H9 (cell line): ENCODE data around the gene PON2. TPM values are rescaled to one million over a fixed set of nuclear protein-coding genes. Genes with fewer than 3 reads are reported as not detected.
A peak's percentile ranks its signal among the peaks of the same experiment; 100 is the strongest.

Source experiments
- DNase-seq: peaks from one replicate; pipeline ENCODE4 v3.0.0-alpha.2; 2017
- H2AFZ ChIP-seq: one replicate; pipeline ENCODE4 v1.6.1; 2013; ENCODE audit warnings: mild to moderate bottlenecking, low read length, control low read depth, moderate library complexity
- H2AK5ac ChIP-seq: 2 replicates; pipeline ENCODE4 v1.6.1; 2013; ENCODE audit warnings: low read length, control low read depth, mixed read lengths; ENCODE audit not compliant: insufficient read length
- H2BK120ac ChIP-seq: one replicate; pipeline ENCODE4 v1.6.1; 2013; ENCODE audit warnings: low read depth, mild to moderate bottlenecking, low read length, control low read depth, inconsistent platforms; ENCODE audit not compliant: poor library complexity, severe bottlenecking
- H2BK12ac ChIP-seq: 2 replicates; pipeline ENCODE4 v1.6.1; 2013; ENCODE audit warnings: low read length, control low read depth, mixed read lengths, low read depth; ENCODE audit not compliant: insufficient read length
- H2BK15ac ChIP-seq: 2 replicates; pipeline ENCODE4 v1.6.1; 2013; ENCODE audit warnings: low read depth, low read length, control low read depth
- H2BK20ac ChIP-seq: one replicate; pipeline ENCODE4 v1.6.1; 2013; ENCODE audit warnings: low read depth, mild to moderate bottlenecking, low read length, control low read depth, inconsistent platforms; ENCODE audit not compliant: poor library complexity, severe bottlenecking
- H2BK5ac ChIP-seq: 2 replicates; pipeline ENCODE4 v1.6.1; 2013; ENCODE audit warnings: low read length, control low read depth, mixed read lengths; ENCODE audit not compliant: insufficient read length
- H3K14ac ChIP-seq: 2 replicates; pipeline ENCODE4 v1.6.1; 2013; ENCODE audit warnings: low read length, control low read depth; ENCODE audit not compliant: insufficient read depth
- H3K18ac ChIP-seq: 2 replicates; pipeline ENCODE4 v1.6.1; 2013; ENCODE audit warnings: low read depth, mild to moderate bottlenecking, mixed read lengths, low read length, control low read depth; ENCODE audit not compliant: insufficient read length
- H3K23ac ChIP-seq: 2 replicates; pipeline ENCODE4 v1.6.1; 2013; ENCODE audit warnings: low read length, control low read depth, mixed read lengths, low read depth; ENCODE audit not compliant: insufficient read length
- H3K23me2 ChIP-seq: 2 replicates; pipeline ENCODE4 v1.6.1; 2013; ENCODE audit warnings: low read depth, mild to moderate bottlenecking, mixed read lengths, low read length, control low read depth; ENCODE audit not compliant: insufficient read length, poor library complexity, severe bottlenecking
- H3K27ac ChIP-seq: 2 replicates; pipeline ENCODE4 v1.5.1; 2013; ENCODE audit warnings: low read length, control low read depth, mixed read lengths, low read depth; ENCODE audit not compliant: insufficient read length
- H3K27me3 ChIP-seq: 2 replicates; pipeline ENCODE4 v1.6.1; 2013; ENCODE audit warnings: low read length, control low read depth, inconsistent platforms; ENCODE audit not compliant: insufficient read depth
- H3K4ac ChIP-seq: 2 replicates; pipeline ENCODE4 v1.6.1; 2013; ENCODE audit warnings: low read depth, mild to moderate bottlenecking, control low read depth, inconsistent platforms, low read length, moderate library complexity
- H3K4me1 ChIP-seq: 2 replicates; pipeline ENCODE4 v1.6.1; 2013; ENCODE audit warnings: low read length, control low read depth, inconsistent platforms; ENCODE audit not compliant: insufficient read depth
- H3K4me2 ChIP-seq: 2 replicates; pipeline ENCODE4 v1.6.1; 2013; ENCODE audit warnings: low read length, control low read depth, mixed read lengths; ENCODE audit not compliant: insufficient read length, insufficient read depth
- H3K56ac ChIP-seq: 2 replicates; pipeline ENCODE4 v1.6.1; 2013; ENCODE audit warnings: low read depth, mild to moderate bottlenecking, mixed read lengths, low read length, control low read depth; ENCODE audit not compliant: insufficient read length
- H3K79me1 ChIP-seq: 2 replicates; pipeline ENCODE4 v1.6.1; 2013; ENCODE audit warnings: low read depth, mild to moderate bottlenecking, moderate library complexity, low read length, control low read depth, inconsistent platforms; ENCODE audit not compliant: insufficient read depth, poor library complexity, severe bottlenecking
- H3K79me2 ChIP-seq: 2 replicates; pipeline ENCODE4 v1.6.1; 2013; ENCODE audit warnings: low read length, control low read depth, inconsistent platforms; ENCODE audit not compliant: insufficient read depth
- H3K9ac ChIP-seq: 2 replicates; pipeline ENCODE4 v1.6.1; 2013; ENCODE audit warnings: low read length, control low read depth, mixed read lengths; ENCODE audit not compliant: insufficient read length; ENCODE audit errors: extremely low read depth
- H3K9me3 ChIP-seq: one replicate; pipeline ENCODE4 v1.6.1; 2013; ENCODE audit warnings: low read depth, low read length, inconsistent platforms; ENCODE audit not compliant: control insufficient read depth
- H3T11ph ChIP-seq: one replicate; pipeline ENCODE4 v1.6.1; 2013; ENCODE audit warnings: mild to moderate bottlenecking, low read length, control low read depth, inconsistent platforms
- H4K20me1 ChIP-seq: one replicate; pipeline ENCODE4 v1.6.1; 2013; ENCODE audit not compliant: control insufficient read depth, insufficient read length, insufficient read depth
- H4K5ac ChIP-seq: 2 replicates; pipeline ENCODE4 v1.6.1; 2013; ENCODE audit warnings: low read depth, mild to moderate bottlenecking, mixed read lengths, low read length, control low read depth; ENCODE audit not compliant: insufficient read length
- H4K8ac ChIP-seq: replicated peaks from 2 replicates; pipeline ENCODE4 v1.6.1; 2013; ENCODE audit warnings: low read length, control low read depth, mixed read lengths, low read depth; ENCODE audit not compliant: insufficient read length
- H4K91ac ChIP-seq: 2 replicates; pipeline ENCODE4 v1.6.1; 2013; ENCODE audit warnings: low read depth, mild to moderate bottlenecking, moderate library complexity, mixed read lengths, low read length, control low read depth; ENCODE audit not compliant: insufficient read length
- H3K27ac Mint-ChIP-seq, 3 experiments: 2 replicates in 2 of 3; 3 replicates in 1 of 3; pipeline ENCODE4 v1.8.0; 2020 to 2021; ENCODE audit warnings: mixed read lengths in 3 of 3, mild to moderate bottlenecking in 1 of 3, moderate library complexity in 1 of 3
- H3K27me3 Mint-ChIP-seq: 2 replicates; pipeline ENCODE4 v1.8.0; 2021; ENCODE audit warnings: low read depth, mild to moderate bottlenecking, moderate library complexity, mixed read lengths
- H3K36me3 Mint-ChIP-seq, 3 experiments: 2 replicates in 2 of 3; 3 replicates in 1 of 3; pipeline ENCODE4 v1.8.0; 2020 to 2021; ENCODE audit warnings: low read depth in 3 of 3, mixed read lengths in 3 of 3; ENCODE audit not compliant: insufficient read depth in 1 of 3
- H3K4me1 Mint-ChIP-seq, 2 experiments: 2 replicates each; pipeline ENCODE4 v1.8.0; 2020; ENCODE audit warnings: mixed read lengths in 2 of 2
- H3K4me3 Mint-ChIP-seq, 2 experiments: 2 replicates in 1 of 2; 3 replicates in 1 of 2; pipeline ENCODE4 v1.8.0; 2020 to 2021; ENCODE audit warnings: mild to moderate bottlenecking in 2 of 2, mixed read lengths in 2 of 2, moderate library complexity in 1 of 2
- H3K9me3 Mint-ChIP-seq, 2 experiments: 2 replicates in 1 of 2; 3 replicates in 1 of 2; pipeline ENCODE4 v1.8.0; 2020; ENCODE audit warnings: mild to moderate bottlenecking in 2 of 2, mixed read lengths in 2 of 2, moderate library complexity in 1 of 2
- CTCF ChIP-seq: fragments of 200-600 bp; sonication (generic); conservative IDR thresholded peaks from 3 replicates; pipeline ENCODE4 v1.8.0; 2021; ENCODE audit warnings: antibody characterized with exemption, mild to moderate bottlenecking
- WGBS: extraction: QIAGEN DNeasy Blood & Tissue Kit; methylation state at CpG from one replicate; pipeline ENCODE4 v1.1.7; 2013; ENCODE audit warnings: missing lambda C conversion rate, low lambda C conversion rate, mixed read lengths; ENCODE audit not compliant: insufficient read length; ENCODE audit errors: extremely low coverage; 5-methylcytosine and 5-hydroxymethylcytosine counted together
- total RNA-seq: library from RNA; stranded (reverse); gene quantifications from 2 replicates; pipeline ENCODE4 v1.2.1, GENCODE V29; 2021

Gene PON2
- total RNA-seq, 1 experiment from 2014 or later: 26.7 TPM

GRCh38 chr7:95425694-95426093 lies 9.1 kb downstream of the PON2 start:
- Mint-ChIP-seq H3K27ac (peak overlapping the region in 1 of 3 experiments; percentile 44; a peak in 1 of 7 replicates), H3K36me3 (peaks cover 15 to 22% (median 16%) of the 10 kb centered on the region in 3 experiments), H3K4me3 (no peak overlapping the region), H3K27me3 (no peaks in the 10 kb centered on the region), H3K4me1 (peaks cover 26 to 28% of the 10 kb centered on the region in 2 experiments), H3K9me3 (no peaks in the 10 kb centered on the region)
- no peaks in the 10 kb centered on the region for H3K9me3 ChIP-seq
- no peak overlapping the region for H3T11ph ChIP-seq
- H3K79me2 ChIP-seq: no peaks in the 10 kb centered on the region
- H3K18ac ChIP-seq: no peak overlapping the region
- no peaks in the 10 kb centered on the region; the same call in 1 of the 2 replicates for H3K27me3 ChIP-seq
- H3K4ac ChIP-seq: no peak overlapping the region
- H4K20me1 ChIP-seq: no peaks in the 10 kb centered on the region
- H3K79me1 ChIP-seq: no peaks in the 10 kb centered on the region
- no peak overlapping the region for H3K27ac ChIP-seq
- H2BK20ac ChIP-seq: no peak overlapping the region
- no peak overlapping the region for H4K8ac ChIP-seq
- TF ChIP-seq CTCF: no peak
- H2BK120ac ChIP-seq: no peak overlapping the region
- no peak overlapping the region for H3K4me2 ChIP-seq
- no peak overlapping the region for H4K5ac ChIP-seq
- H3K4me1 ChIP-seq: no peaks in the 10 kb centered on the region; the same call in 1 of the 2 replicates
- H2BK5ac ChIP-seq: no peak overlapping the region
- H4K91ac ChIP-seq: no peak overlapping the region
- no peaks in the 10 kb centered on the region for H3K23me2 ChIP-seq
- no CpG with 5 or more reads among the region's 2 CpGs for WGBS
- no peak overlapping the region for H3K14ac ChIP-seq
- no peak overlapping the region for H3K9ac ChIP-seq
- H3K56ac ChIP-seq: no peak overlapping the region
- H3K23ac ChIP-seq: no peak overlapping the region
- H2AFZ ChIP-seq: no peak overlapping the region
- no peak for DNase-seq
- H2AK5ac ChIP-seq: no peak overlapping the region
- H2BK15ac ChIP-seq: no peak overlapping the region
- no peak overlapping the region for H2BK12ac ChIP-seq
